Esophagus squamous epithelium (tissue), 4 donors: Measurements from ENCODE around the gene NCEH1.

Experiments
- POLR2A ChIP-seq, 4 donors: fragments of 450-650 bp; IDR thresholded peaks; one replicate each; pipeline ENCODE4 v1.6.1; 2017; ENCODE audit warnings: antibody characterized with exemption in 4 of 4, mild to moderate bottlenecking in 4 of 4, moderate library complexity in 3 of 4
- TF ChIP-seq, protein P1 (sequence below), 6 experiments: fragments of 450-650 bp in 4 of 6; fragments of 200-600 bp in 2 of 6; sonication (generic) in 2 of 6; IDR thresholded peaks; one replicate each; pipeline ENCODE4 v1.5.1; 2016 to 2019; ENCODE audit warnings: antibody characterized with exemption in 6 of 6, mild to moderate bottlenecking in 4 of 6, moderate library complexity in 4 of 6

DNA sequence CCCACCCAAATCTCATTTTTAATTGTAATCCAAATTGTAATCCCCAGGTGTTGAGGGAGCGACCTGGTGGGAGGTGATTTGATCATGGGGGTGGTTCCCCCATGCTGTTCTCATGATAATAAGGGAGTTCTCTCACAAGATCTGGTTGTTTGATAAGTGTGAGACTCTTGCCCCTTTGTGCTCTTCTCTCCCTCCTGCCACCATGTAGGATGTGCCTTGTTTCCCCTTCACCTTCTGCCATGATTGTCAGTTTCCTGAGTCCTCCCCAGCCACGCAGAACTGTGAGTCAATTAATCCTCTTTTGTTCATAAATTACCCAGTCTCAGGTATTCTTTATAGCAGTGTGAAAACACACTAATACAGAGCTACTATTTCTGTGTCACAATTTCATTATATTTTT is 88.7 kb downstream of the NCEH1 start:
- TF ChIP-seq, protein P1, sequence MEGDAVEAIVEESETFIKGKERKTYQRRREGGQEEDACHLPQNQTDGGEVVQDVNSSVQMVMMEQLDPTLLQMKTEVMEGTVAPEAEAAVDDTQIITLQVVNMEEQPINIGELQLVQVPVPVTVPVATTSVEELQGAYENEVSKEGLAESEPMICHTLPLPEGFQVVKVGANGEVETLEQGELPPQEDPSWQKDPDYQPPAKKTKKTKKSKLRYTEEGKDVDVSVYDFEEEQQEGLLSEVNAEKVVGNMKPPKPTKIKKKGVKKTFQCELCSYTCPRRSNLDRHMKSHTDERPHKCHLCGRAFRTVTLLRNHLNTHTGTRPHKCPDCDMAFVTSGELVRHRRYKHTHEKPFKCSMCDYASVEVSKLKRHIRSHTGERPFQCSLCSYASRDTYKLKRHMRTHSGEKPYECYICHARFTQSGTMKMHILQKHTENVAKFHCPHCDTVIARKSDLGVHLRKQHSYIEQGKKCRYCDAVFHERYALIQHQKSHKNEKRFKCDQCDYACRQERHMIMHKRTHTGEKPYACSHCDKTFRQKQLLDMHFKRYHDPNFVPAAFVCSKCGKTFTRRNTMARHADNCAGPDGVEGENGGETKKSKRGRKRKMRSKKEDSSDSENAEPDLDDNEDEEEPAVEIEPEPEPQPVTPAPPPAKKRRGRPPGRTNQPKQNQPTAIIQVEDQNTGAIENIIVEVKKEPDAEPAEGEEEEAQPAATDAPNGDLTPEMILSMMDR (IDR thresholded peaks at IDR 0.05): no peak
- TF ChIP-seq POLR2A (IDR thresholded peaks at IDR 0.05): no peak
